NCI-H82 treated with DMSO at 0.1 percent for 48 hours (cell line): ENCODE results near the gene CAT.

ENCODE experiments used
- DNase-seq: peaks from one replicate; lab custom pipeline; 2025; ENCODE audit not compliant: unreplicated experiment; lab: John Stamatoyannopoulos, UW

CAT gene

GRCh38 chr11:34459507-34460162 is 20.9 kb downstream of the CAT start:
- DNase-seq, result no peak

- no peak for DNase-seq
Observed at GRCh38 chr11:34460278-34460677, 21.5 kb downstream of the CAT start.

- DNase-seq, result no peak
Observed at GRCh38 chr11:34461215-34461614, 22.5 kb downstream of the CAT start.

- no peak for DNase-seq
Observed at GRCh38 chr11:34464591-34465051, 25.9 kb downstream of the CAT start.

GRCh38 chr11:34466802-34467488 is 28.2 kb downstream of the CAT start:
- DNase-seq, result no peak

- no peak for DNase-seq
Observed at GRCh38 chr11:34468209-34468841, 29.6 kb downstream of the CAT start.

- DNase-seq, result no peak
Observed at GRCh38 chr11:34473603-34474169, 35.0 kb downstream of the CAT start.

GRCh38 chr11:34475656-34476055 is 36.9 kb downstream of the CAT start:
- DNase-seq, result no peak

- no peak for DNase-seq
Observed at GRCh38 chr11:34476849-34477248, 38.1 kb downstream of the CAT start.

- DNase-seq, result peak; percentile 15
Observed at GRCh38 chr11:34478845-34479663, 40.3 kb downstream of the CAT start.

GRCh38 chr11:34480314-34480713 is 41.6 kb downstream of the CAT start:
- DNase-seq, result no peak

GRCh38 chr11:34481307-34481706 is 42.6 kb downstream of the CAT start:
- no peak for DNase-seq

GRCh38 chr11:34483106-34483874 is 44.6 kb downstream of the CAT start:
- no peak for DNase-seq

GRCh38 chr11:34487430-34487829 is 48.7 kb downstream of the CAT start:
- DNase-seq, result no peak

GRCh38 chr11:34488855-34489557 is 50.3 kb downstream of the CAT start:
- no peak for DNase-seq

GRCh38 chr11:34490304-34490703 is 51.6 kb downstream of the CAT start:
- no peak for DNase-seq

GRCh38 chr11:34492806-34493414 is 54.2 kb downstream of the CAT start:
- DNase-seq, result peak; percentile 27

GRCh38 chr11:34493468-34493867 is 54.7 kb downstream of the CAT start:
- no peak for DNase-seq

GRCh38 chr11:34493926-34494595 is 55.3 kb downstream of the CAT start:
- DNase-seq, result no peak
